ENCODE results near the gene PSPC1. TPM values are rescaled to one million over a fixed set of nuclear protein-coding genes. Genes with fewer than 3 reads are reported as not detected.

Gene PSPC1
- total and polyA plus RNA-seq, 2 of the 13 experiments (the other 11 are each of a cell fraction or from before 2014, with no cell fraction given) = 33.5 to 94.0 TPM

GRCh38 chr13:19810151-19810550, 27.4 kb upstream of the PSPC1 start (continued):
- TF ChIP-seq HNRNPK (IDR thresholded peaks at IDR 0.05; ENCODE audit: low read depth, low read length, poor library complexity, severe bottlenecking) = no peak
- no peak for TF ChIP-seq GRHL1 (CRISPR knock-in tag; conservative IDR thresholded peaks at IDR 0.05)
- no peak for TF ChIP-seq ZNF572 (CRISPR knock-in tag; IDR thresholded peaks at IDR 0.05)
- no peak for TF ChIP-seq FOXK2 (IDR thresholded peaks at IDR 0.05)
- no peak for TF ChIP-seq IRF2 (CRISPR knock-in tag; IDR thresholded peaks at IDR 0.05)
- TF ChIP-seq BCL3 (CRISPR knock-in tag; IDR thresholded peaks at IDR 0.05) = no peak

GRCh38 chr13:19805765-19806164, 23.0 kb upstream of the PSPC1 start:
- no TSS peak for BruUV-seq (replicated peaks)
- DNase-seq (ENCODE audit: low spot score) (no peak), ATAC-seq (no peak), FAIRE-seq (no peak)
- in situ Hi-C loops (cut with HindIII; ENCODE audit: extremely low pct_ligation_motif_present, low pct_unique_long_range_greater_than_20kb) = no loop called here
- POLR2A ChIA-PET = no interaction called here
- Histone ChIP-seq H3K27me3 (ENCODE audit: control insufficient read depth in 1 of 2, insufficient read depth in 2 of 2, low read length in 2 of 2) (no peaks in the 10 kb centered on the region), H2AFZ (ENCODE audit: low read length) (no peak overlapping the region), H3K9me3 (ENCODE audit: low read length) (no peaks in the 10 kb centered on the region), H3K4me2 (ENCODE audit: low read depth, low read length) (no peak overlapping the region), H4K20me1 (ENCODE audit: insufficient read depth, low read length) (no peaks in the 10 kb centered on the region), H3K9ac (ENCODE audit: insufficient read depth, low read depth, low read length) (no peak overlapping the region), H3K27ac (ENCODE audit: extremely low read length, insufficient read depth, low read length) (no peak overlapping the region), H3K4me1 (ENCODE audit: insufficient read depth, low read length) (no peaks in the 10 kb centered on the region), H3K79me2 (ENCODE audit: insufficient read depth, low read length) (no peaks in the 10 kb centered on the region), H3K36me3 (replicated peaks in 1 of 2; ENCODE audit: control insufficient read depth in 1 of 2, insufficient read depth in 2 of 2, low read length in 2 of 2) (no peaks in the 10 kb centered on the region), H3K4me3 (replicated peaks in 1 of 3; ENCODE audit: insufficient read depth in 1 of 3, low read depth in 2 of 3, low read length in 3 of 3) (no peak overlapping the region)
- CTCF ChIA-PET (ENCODE audit: low intra/inter-chr PET ratio, low total read pairs) = no interaction called here
- WGBS (ENCODE audit: low lambda C conversion rate) = 78% methylated on average over 4 of the region's 4 CpGs
- intact Hi-C loops (cut with micrococcal nuclease; ENCODE audit: unreplicated experiment) = no loop called here
- no peak for TF ChIP-seq ZFAT (CRISPR knock-in tag; conservative IDR thresholded peaks at IDR 0.05)
- no peak for TF ChIP-seq ZSCAN5A (CRISPR knock-in tag; IDR thresholded peaks at IDR 0.05; ENCODE audit: borderline replicate concordance)
- no peak for TF ChIP-seq SP2 (CRISPR knock-in tag; IDR thresholded peaks at IDR 0.05)
- no peak for TF ChIP-seq ZNF362 (CRISPR knock-in tag; IDR thresholded peaks at IDR 0.05; ENCODE audit: borderline replicate concordance)
- no peak for TF ChIP-seq SP4 (CRISPR knock-in tag; IDR thresholded peaks at IDR 0.05)
- no peak for TF ChIP-seq MEF2D (CRISPR knock-in tag; IDR thresholded peaks at IDR 0.05)
- TF ChIP-seq CBFB (CRISPR knock-in tag; IDR thresholded peaks at IDR 0.05) = no peak
- no peak for TF ChIP-seq ZNF235 (CRISPR knock-in tag; IDR thresholded peaks at IDR 0.05; ENCODE audit: borderline replicate concordance)
- TF ChIP-seq ZNF720 (CRISPR knock-in tag; IDR thresholded peaks at IDR 0.05) = no peak
- TF ChIP-seq FOXK2 (IDR thresholded peaks at IDR 0.05) = no peak
- no peak for TF ChIP-seq ZFP91 (CRISPR knock-in tag; IDR thresholded peaks at IDR 0.05; ENCODE audit: borderline replicate concordance)
- TF ChIP-seq HNRNPLL (IDR thresholded peaks at IDR 0.05; ENCODE audit: low read depth, low read length, poor library complexity, severe bottlenecking) = no peak
- TF ChIP-seq SMARCE1 (IDR thresholded peaks at IDR 0.05; ENCODE audit: borderline replicate concordance) = no peak
